Astrocyte (in vitro differentiated cells and primary cell): Measurements from ENCODE around the gene CAPN5.

Source experiments
- EZH2 ChIP-seq: IDR thresholded peaks from 2 replicates; pipeline ENCODE4 v1.6.1; 2012; ENCODE audit warnings: mild to moderate bottlenecking, low read length, inconsistent platforms; ENCODE audit not compliant: insufficient read depth
- TF ChIP-seq, protein P1 (sequence below): IDR thresholded peaks from 2 replicates; pipeline ENCODE4 v1.5.1; 2011; ENCODE audit warnings: low read depth, mild to moderate bottlenecking, inconsistent platforms, low read length, moderate library complexity; ENCODE audit not compliant: insufficient read depth

- TF ChIP-seq, protein P1, sequence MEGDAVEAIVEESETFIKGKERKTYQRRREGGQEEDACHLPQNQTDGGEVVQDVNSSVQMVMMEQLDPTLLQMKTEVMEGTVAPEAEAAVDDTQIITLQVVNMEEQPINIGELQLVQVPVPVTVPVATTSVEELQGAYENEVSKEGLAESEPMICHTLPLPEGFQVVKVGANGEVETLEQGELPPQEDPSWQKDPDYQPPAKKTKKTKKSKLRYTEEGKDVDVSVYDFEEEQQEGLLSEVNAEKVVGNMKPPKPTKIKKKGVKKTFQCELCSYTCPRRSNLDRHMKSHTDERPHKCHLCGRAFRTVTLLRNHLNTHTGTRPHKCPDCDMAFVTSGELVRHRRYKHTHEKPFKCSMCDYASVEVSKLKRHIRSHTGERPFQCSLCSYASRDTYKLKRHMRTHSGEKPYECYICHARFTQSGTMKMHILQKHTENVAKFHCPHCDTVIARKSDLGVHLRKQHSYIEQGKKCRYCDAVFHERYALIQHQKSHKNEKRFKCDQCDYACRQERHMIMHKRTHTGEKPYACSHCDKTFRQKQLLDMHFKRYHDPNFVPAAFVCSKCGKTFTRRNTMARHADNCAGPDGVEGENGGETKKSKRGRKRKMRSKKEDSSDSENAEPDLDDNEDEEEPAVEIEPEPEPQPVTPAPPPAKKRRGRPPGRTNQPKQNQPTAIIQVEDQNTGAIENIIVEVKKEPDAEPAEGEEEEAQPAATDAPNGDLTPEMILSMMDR, result no peak
- no peak for TF ChIP-seq EZH2
These were observed 29.7 kb upstream of the CAPN5 start for GRCh38 chr11:77037057-77037456.
